ENCODE data around the gene FBLL1. TPM values are rescaled to one million over a fixed set of nuclear protein-coding genes. Genes with fewer than 3 reads are reported as not detected.

Gene FBLL1
- total and polyA plus RNA-seq, 10 of the 15 experiments (the other 5 are each of a cell fraction or from before 2014, with no cell fraction given), result 0.04 to 0.23 (median 0.15) TPM; not detected in 7

GRCh38 chr5:168481330-168481788, 47.7 kb upstream of the FBLL1 start:
- Histone ChIP-seq H4K20me1 (ENCODE audit: control insufficient read depth, insufficient read depth) (no peaks in the 10 kb centered on the region), H3K27me3 (replicated peaks in 1 of 2; ENCODE audit: control insufficient read depth in 2 of 2, insufficient read depth in 2 of 2, low read length in 1 of 2) (no peaks in the 10 kb centered on the region), H2AFZ (ENCODE audit: control insufficient read depth, low read depth, low read length) (peak overlapping the region; percentile 38), H3K4me3 (no peak overlapping the region), H3K9me3 (replicated peaks; ENCODE audit: control insufficient read depth, insufficient read depth, low read length) (no peaks in the 10 kb centered on the region), H3K4me2 (ENCODE audit: control insufficient read depth, insufficient read depth) (peak overlapping the region; percentile 55), H3K9ac (ENCODE audit: control insufficient read depth, insufficient read depth, low read length) (no peak overlapping the region), H3K4me1 (ENCODE audit: control insufficient read depth, insufficient read depth, low read length) (peaks cover 9% of the 10 kb centered on the region; the same call in 1 of the 2 replicates), H3K79me2 (ENCODE audit: control insufficient read depth, insufficient read depth, low read length) (peaks cover 3% of the 10 kb centered on the region), H3K36me3 (ENCODE audit: control insufficient read depth in 2 of 2, insufficient read depth in 2 of 2, low read length in 1 of 2) (no peaks in the 10 kb centered on the region), H3K27ac (ENCODE audit: control insufficient read depth, insufficient read depth) (peak overlapping the region; percentile 14)
- ATAC-seq, result peak; percentile 94
- DNase-seq (ENCODE audit: low read depth, low spot score), result peak; percentile 93
- ChIA-PET POLR2A (no interaction called here), SMC1A (ENCODE audit: uncharacterized antibody, unreplicated experiment) (interaction anchor here (0.6 to 1.3 kb wide), 4 partner anchors 9 to 42 kb away, joined by 3 to 8 read pairs (median 3); no protein-coding TSS in a partner anchor), RAD21 (ENCODE audit: unreplicated experiment) (interaction anchor here (0.7 kb wide), 1 partner anchor 105 kb away, joined by 3 read pairs; no protein-coding TSS in a partner anchor), CTCF (no interaction called here)
- WGBS (ENCODE audit: insufficient coverage, insufficient replicate concordance, low lambda C conversion rate, missing lambda C conversion rate), result 0% methylated on average over 4 of the region's 4 CpGs
- peak; percentile 84 for FAIRE-seq
- intact Hi-C loops (cut with micrococcal nuclease; ENCODE audit: unreplicated experiment), result no loop called here
- in situ Hi-C loops (cut with MboI), result no loop called here
- no TSS peak for BruUV-seq (replicated peaks)
- TF ChIP-seq, protein P1, sequence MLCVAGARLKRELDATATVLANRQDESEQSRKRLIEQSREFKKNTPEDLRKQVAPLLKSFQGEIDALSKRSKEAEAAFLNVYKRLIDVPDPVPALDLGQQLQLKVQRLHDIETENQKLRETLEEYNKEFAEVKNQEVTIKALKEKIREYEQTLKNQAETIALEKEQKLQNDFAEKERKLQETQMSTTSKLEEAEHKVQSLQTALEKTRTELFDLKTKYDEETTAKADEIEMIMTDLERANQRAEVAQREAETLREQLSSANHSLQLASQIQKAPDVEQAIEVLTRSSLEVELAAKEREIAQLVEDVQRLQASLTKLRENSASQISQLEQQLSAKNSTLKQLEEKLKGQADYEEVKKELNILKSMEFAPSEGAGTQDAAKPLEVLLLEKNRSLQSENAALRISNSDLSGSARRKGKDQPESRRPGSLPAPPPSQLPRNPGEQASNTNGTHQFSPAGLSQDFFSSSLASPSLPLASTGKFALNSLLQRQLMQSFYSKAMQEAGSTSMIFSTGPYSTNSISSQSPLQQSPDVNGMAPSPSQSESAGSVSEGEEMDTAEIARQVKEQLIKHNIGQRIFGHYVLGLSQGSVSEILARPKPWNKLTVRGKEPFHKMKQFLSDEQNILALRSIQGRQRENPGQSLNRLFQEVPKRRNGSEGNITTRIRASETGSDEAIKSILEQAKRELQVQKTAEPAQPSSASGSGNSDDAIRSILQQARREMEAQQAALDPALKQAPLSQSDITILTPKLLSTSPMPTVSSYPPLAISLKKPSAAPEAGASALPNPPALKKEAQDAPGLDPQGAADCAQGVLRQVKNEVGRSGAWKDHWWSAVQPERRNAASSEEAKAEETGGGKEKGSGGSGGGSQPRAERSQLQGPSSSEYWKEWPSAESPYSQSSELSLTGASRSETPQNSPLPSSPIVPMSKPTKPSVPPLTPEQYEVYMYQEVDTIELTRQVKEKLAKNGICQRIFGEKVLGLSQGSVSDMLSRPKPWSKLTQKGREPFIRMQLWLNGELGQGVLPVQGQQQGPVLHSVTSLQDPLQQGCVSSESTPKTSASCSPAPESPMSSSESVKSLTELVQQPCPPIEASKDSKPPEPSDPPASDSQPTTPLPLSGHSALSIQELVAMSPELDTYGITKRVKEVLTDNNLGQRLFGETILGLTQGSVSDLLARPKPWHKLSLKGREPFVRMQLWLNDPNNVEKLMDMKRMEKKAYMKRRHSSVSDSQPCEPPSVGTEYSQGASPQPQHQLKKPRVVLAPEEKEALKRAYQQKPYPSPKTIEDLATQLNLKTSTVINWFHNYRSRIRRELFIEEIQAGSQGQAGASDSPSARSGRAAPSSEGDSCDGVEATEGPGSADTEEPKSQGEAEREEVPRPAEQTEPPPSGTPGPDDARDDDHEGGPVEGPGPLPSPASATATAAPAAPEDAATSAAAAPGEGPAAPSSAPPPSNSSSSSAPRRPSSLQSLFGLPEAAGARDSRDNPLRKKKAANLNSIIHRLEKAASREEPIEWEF (IDR thresholded peaks at IDR 0.05; ENCODE audit: insufficient replicate concordance, low read depth, low read length), result peak; percentile 88
- TF ChIP-seq PAX8 (IDR thresholded peaks at IDR 0.05) (no peak), ATF2 (IDR thresholded peaks at IDR 0.05; ENCODE audit: low read length) (0 out of 2 replicates have a peak, but pooled peaks have one; percentile 50), PAX5 (IDR thresholded peaks at IDR 0.05; ENCODE audit: borderline replicate concordance, low read depth, low read length) (0 out of 2 replicates have a peak, but pooled peaks have one; percentile 19), IKZF1 (conservative IDR thresholded peaks at IDR 0.05) (0 out of 2 replicates have a peak, but pooled peaks have one; percentile 24), BHLHE40 (IDR thresholded peaks at IDR 0.05; ENCODE audit: borderline replicate concordance in 1 of 2, low read depth in 2 of 2, low read length in 1 of 2) (peak; percentile 95 to 96), SUPT20H (IDR thresholded peaks at IDR 0.05; ENCODE audit: borderline replicate concordance, control insufficient read depth, low read depth, low read length) (no peak), E4F1 (IDR thresholded peaks at IDR 0.05; ENCODE audit: borderline replicate concordance, partially characterized antibody) (no peak), RBBP5 (conservative IDR thresholded peaks at IDR 0.05) (no peak), SIX5 (IDR thresholded peaks at IDR 0.05; ENCODE audit: low read depth, low read length, severe bottlenecking) (no peak), HCFC1 (IDR thresholded peaks at IDR 0.05; ENCODE audit: low read length) (no peak), TBL1XR1 (IDR thresholded peaks at IDR 0.05; ENCODE audit: low read depth, low read length) (peak; percentile 50; the same call in 1 of the 2 replicates)
- TF ChIP-seq, protein P2, sequence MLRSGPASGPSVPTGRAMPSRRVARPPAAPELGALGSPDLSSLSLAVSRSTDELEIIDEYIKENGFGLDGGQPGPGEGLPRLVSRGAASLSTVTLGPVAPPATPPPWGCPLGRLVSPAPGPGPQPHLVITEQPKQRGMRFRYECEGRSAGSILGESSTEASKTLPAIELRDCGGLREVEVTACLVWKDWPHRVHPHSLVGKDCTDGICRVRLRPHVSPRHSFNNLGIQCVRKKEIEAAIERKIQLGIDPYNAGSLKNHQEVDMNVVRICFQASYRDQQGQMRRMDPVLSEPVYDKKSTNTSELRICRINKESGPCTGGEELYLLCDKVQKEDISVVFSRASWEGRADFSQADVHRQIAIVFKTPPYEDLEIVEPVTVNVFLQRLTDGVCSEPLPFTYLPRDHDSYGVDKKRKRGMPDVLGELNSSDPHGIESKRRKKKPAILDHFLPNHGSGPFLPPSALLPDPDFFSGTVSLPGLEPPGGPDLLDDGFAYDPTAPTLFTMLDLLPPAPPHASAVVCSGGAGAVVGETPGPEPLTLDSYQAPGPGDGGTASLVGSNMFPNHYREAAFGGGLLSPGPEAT (IDR thresholded peaks at IDR 0.05; ENCODE audit: low read depth), result peak; percentile 61; the same call in 1 of the 2 replicates
